Tibial nerve (tissue), 3 donors: ENCODE measurements around the gene C2.

Experiments
- CTCF ChIP-seq, 5 experiments: fragments of 200-600 bp in 3 of 5; fragments of 450-650 bp in 2 of 5; sonication (generic) in 3 of 5; IDR thresholded peaks; one replicate each; pipeline ENCODE4 v1.5.1; 2016 to 2019; ENCODE audit warnings: antibody characterized with exemption in 5 of 5, mild to moderate bottlenecking in 3 of 5, moderate library complexity in 2 of 5
- POLR2A ChIP-seq, 2 donors: fragments of 450-650 bp; IDR thresholded peaks; one replicate each; pipeline ENCODE4 v1.6.1; 2017; ENCODE audit warnings: antibody characterized with exemption in 2 of 2, mild to moderate bottlenecking in 2 of 2, moderate library complexity in 2 of 2

DNA sequence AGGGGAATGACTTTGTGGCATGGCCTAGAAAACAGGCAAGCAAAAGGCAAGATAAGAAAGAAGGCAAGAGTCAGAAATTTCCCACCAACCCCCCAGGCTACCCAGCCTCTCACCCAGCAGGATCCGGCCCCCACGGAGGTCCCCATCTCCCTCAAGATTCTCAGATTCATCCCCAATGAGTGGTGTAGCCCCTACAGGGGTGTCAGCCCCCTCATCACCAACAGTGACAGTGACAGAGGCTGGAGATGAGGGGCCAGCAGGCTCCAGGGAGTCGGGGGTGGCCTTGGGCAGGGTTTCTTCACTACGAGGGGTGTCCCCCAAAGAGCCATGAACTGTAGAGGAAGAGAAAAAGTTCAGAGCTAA lies 31.0 kb upstream of the C2 start:
- no peak for TF ChIP-seq POLR2A (IDR thresholded peaks at IDR 0.05)
- TF ChIP-seq CTCF (IDR thresholded peaks at IDR 0.05), result no peak
